Stimulated activated effector memory CD8-positive, alpha-beta T cell treated with anti-CD3 and anti-CD28 coated beads, Interleukin-12 subunit alpha, Interleukin-12 subunit beta, amount 100 ng/mL, for 72 hours (primary cell): ENCODE data around the gene DNAJC27.
"Not testable (repeated sequence)": the region's sequence is repeated elsewhere in the genome, so short reads cannot be mapped to it uniquely, and the experiment has no call there.

Source experiments
- ATAC-seq: fragments of 150-1000 bp; cut with Tn5 transposase; 2 replicates; pipeline ENCODE4 v1.10.0; 2021
- DNase-seq, 2 donors: peaks; one replicate each; pipeline ENCODE4 v3.0.0; 2021 to 2022; ENCODE audit warnings: low spot score in 2 of 2
- H3K27ac Mint-ChIP-seq: one replicate; pipeline ENCODE4 v1.8.0; 2022; ENCODE audit warnings: mild to moderate bottlenecking, mixed read lengths
- H3K36me3 Mint-ChIP-seq: one replicate; pipeline ENCODE4 v1.8.0; 2022; ENCODE audit warnings: mild to moderate bottlenecking, mixed read lengths
- H3K4me1 Mint-ChIP-seq: one replicate; pipeline ENCODE4 v1.8.0; 2022; ENCODE audit warnings: mixed read lengths
- H3K4me3 Mint-ChIP-seq: one replicate; pipeline ENCODE4 v1.8.0; 2022; ENCODE audit warnings: mild to moderate bottlenecking, mixed read lengths
- H3K9me3 Mint-ChIP-seq: one replicate; pipeline ENCODE4 v1.8.0; 2022; ENCODE audit warnings: mixed read lengths

The DNAJC27 gene

DNA sequence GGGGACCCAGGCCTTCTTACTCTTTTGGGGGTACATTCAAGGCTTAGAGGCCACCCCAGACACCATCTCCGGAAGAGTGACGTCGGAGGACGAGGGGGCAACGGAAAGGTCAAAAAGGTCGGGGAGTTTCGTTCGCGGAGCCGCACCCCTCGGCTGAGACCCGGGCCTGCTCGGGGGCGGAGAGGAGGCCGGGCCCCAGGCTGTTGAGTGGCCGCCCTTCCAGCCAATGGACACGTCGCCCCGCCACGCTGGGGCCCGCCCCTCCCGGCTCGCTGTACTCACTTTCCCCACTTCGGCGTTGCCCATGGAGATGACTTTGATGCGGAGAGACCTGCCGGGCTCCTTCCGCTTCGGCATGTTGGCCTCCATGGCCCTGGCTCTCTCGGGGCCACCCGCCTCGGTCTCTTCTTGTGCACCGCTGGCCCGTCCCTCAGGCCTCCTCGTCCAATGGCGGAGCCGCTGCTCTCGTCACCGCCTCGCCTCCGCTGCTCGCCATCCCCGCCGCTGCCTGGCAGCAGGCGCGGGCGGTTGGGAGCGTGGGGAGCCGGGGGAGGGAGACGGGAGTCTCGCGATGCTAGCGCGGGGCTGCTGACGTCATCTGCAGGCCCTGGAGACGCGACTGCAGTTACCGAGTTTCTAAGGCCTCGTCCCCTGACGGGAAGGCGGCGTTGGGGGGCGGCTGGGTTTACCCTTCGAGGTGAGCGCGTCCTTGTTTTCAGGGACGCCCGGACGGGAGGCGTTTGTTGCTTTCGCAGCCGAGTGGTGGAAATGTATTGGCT is at the start of gene DNAJC27:
DNAJC27 (minus strand) TSS at position 420 of the 779 bp plus-strand sequence; CDS start at position 369, 51 bp downstream.
- Mint-ChIP-seq H3K36me3 (peaks cover 34% of the 10 kb centered on the region), H3K27ac (peak within 1 kb of the TSS; percentile 100), H3K4me1 (no peaks in the 10 kb centered on the region), H3K4me3 (peak within 1 kb of the TSS; percentile 96), H3K9me3 (no peaks in the 10 kb centered on the region)
- ATAC-seq (peak; percentile 94), DNase-seq (peak; percentile 96 to 98)

DNA sequence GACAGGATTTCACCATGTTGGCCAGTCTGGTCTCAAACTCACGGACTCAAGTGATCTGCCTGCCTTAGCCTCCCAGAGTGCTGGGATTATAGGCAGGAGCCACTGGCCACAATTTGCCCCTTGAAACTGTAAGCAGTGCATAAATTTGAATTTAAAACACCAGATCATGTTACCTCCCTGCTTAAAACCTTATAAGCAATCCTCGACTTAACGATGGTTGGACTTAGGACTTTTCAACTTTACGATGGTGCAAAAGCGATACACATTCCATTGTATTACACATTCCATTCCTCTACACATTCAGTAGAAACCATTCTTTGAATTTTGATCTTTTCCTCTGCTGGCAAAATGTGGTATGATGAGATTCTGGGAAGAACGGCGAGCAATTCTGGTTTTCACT is 46.9 kb upstream of the DNAJC27 start:
- Mint-ChIP-seq H3K36me3 (no peaks in the 10 kb centered on the region), H3K4me3 (no peak overlapping the region), H3K9me3 (no peaks in the 10 kb centered on the region), H3K4me1 (no peaks in the 10 kb centered on the region), H3K27ac (no peak overlapping the region)
- DNase-seq (no peak), ATAC-seq (no peak)

DNA sequence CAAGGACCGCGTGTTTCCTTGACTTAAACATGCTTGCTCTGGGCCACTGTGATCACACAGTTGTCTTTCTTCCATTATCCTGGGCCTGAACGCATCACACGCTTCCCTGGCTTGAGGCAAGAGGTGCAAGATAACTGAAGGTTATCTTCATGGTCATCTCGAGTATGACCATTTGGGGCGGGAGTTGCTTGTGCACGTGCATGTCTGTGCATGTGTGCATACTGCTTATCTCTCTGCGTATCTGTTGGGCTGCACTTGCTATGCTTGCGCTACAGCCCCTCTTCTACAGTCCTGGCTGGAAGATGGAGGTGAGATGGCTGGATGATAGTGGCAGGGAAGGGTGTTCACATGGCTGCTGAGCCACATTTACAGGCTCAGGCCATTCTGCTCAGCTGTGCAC is 42.9 kb upstream of the DNAJC27 start:
- ATAC-seq = no peak
- Mint-ChIP-seq H3K9me3 (no peaks in the 10 kb centered on the region), H3K27ac (no peak overlapping the region)

DNA sequence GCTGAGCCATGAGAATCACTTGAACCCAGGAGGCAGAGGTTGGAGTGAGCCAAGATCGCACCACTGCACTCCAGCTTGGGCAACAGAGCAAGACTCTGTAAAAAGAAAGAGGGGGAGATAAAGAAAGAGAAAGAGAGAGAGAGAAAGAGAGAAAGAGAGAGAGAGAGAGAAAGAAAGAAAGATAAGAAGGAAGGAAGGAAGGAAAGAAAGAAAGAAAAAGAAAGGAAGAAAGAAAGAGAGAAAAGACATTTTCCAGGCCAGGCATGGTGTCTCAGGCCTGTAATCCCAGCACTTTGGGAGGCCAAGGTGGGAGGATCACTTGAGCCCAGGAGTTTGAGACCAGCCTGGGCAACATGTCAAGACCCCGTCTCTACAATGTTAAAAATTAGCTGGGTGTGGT is 39.6 kb upstream of the DNAJC27 start:
- not testable (repeated sequence) for ATAC-seq, H3K4me1 Mint-ChIP-seq, DNase-seq, H3K27ac Mint-ChIP-seq, H3K4me3 Mint-ChIP-seq, H3K36me3 Mint-ChIP-seq, H3K9me3 Mint-ChIP-seq

More for the DNA sequence above, 42.9 kb upstream of the DNAJC27 start:
- H3K4me1 Mint-ChIP-seq = peaks cover 5% of the 10 kb centered on the region
- DNase-seq = no peak
- no peaks in the 10 kb centered on the region for H3K36me3 Mint-ChIP-seq
- no peak overlapping the region for H3K4me3 Mint-ChIP-seq

DNA sequence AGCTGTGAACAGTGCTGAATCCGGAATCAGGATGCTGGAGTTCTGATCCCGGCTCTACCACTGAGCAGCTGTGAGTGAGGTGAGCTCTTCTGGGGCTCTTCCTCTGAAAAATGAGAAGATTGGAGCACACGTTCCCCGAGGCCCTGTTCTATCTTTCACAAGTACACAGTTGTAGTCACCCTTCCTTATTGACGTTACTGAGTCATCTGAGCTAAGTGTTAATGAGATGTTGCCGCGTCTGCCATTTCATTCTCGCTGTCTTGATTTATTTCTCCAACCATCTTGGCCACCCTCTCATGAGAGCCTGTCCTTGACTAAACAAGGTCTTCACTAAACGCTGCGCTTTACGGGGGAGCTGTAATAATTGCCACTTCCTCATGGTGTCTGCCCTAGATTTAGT is 38.2 kb upstream of the DNAJC27 start:
- ATAC-seq (no peak), DNase-seq (no peak)
- Mint-ChIP-seq H3K27ac (no peak overlapping the region), H3K4me1 (peaks cover 5% of the 10 kb centered on the region), H3K4me3 (no peak overlapping the region), H3K36me3 (no peaks in the 10 kb centered on the region), H3K9me3 (no peaks in the 10 kb centered on the region)

DNA sequence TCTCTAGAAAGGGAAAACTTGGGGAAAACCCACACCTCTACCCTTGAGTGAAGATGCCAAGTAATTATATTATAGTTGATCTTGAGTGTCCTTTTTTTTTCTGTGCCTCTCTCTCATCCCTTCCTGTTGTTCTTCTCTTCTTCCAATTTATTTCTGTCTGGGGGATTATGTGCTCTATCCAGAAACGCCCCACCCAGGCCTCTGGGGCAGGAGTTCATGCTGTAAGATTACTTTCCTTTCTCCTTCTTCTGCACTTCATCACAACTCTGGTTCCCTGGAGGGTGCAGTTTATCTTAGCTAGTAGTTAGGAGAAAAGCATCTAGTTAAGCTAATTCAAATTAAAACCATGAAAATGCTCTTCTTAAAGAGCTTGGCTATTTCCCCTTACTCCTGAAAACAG is 30.3 kb upstream of the DNAJC27 start:
- Mint-ChIP-seq H3K4me3 (no peak overlapping the region), H3K36me3 (no peaks in the 10 kb centered on the region), H3K4me1 (no peaks in the 10 kb centered on the region), H3K9me3 (no peaks in the 10 kb centered on the region), H3K27ac (no peak overlapping the region)
- ATAC-seq (no peak), DNase-seq (no peak)

DNA sequence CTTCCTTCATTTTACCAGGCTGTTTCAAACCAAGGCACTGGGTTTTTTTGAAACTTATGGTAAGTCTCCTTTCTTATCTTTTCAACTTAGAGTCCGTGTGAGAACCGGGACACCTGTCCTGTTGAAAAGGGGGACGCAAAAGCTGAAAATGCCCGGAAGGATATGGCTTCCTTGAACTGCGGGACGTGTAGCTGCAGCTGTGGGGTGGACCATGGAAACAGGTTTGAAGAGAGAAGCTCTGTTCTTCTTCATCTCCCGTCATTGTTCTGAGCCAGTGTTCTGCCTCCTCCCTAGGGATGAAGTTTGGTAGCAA is 29.5 kb upstream of the DNAJC27 start:
- Mint-ChIP-seq H3K4me3 (no peak overlapping the region), H3K36me3 (no peaks in the 10 kb centered on the region), H3K27ac (no peak overlapping the region), H3K9me3 (no peaks in the 10 kb centered on the region), H3K4me1 (no peaks in the 10 kb centered on the region)
- no peak for DNase-seq
- no peak for ATAC-seq

DNA sequence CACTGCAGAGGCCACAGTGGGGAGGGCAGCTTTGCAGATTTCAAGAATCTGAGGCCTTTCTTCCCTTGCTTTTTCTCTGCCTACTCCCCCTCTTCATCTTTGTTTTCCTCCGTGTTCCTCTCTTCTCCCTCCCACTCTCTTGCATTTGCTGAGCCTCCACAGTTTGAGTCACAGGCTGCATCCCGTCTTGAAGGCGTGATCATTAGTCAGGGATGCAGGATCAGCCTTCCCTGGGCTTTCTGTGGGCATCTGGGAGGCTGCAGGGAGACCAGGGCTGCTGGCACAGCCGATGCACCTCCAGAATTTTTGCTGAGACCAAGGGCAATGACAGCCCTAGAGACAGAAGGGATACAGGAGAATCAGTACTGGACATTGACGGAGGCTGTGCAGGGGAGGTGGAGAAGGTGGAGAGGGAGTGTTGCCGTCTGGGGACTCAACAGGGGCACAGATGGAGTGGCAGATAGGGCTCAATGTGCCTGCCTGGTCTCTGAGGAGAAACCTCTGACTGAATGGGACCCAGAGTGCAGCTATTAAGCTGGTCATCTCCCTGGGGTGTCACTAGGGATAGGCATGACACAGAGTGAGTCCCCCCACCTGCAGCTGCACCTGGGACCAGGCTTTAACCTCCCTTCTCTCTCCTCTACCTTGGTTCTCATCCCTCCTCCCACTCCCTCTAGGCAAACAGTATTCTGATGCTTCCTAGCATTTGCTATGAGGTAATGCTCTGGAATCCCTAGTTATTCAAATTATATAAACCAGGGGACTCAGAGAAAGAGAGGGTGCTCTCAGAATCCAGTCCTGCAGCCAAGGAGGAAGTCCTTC is 29.0 kb upstream of the DNAJC27 start:
- H3K9me3 Mint-ChIP-seq = no peaks in the 10 kb centered on the region
- H3K36me3 Mint-ChIP-seq = no peaks in the 10 kb centered on the region
- H3K4me1 Mint-ChIP-seq = no peaks in the 10 kb centered on the region
- no peak overlapping the region for H3K4me3 Mint-ChIP-seq
- no peak overlapping the region for H3K27ac Mint-ChIP-seq
- DNase-seq (no peak), ATAC-seq (no peak)

DNA sequence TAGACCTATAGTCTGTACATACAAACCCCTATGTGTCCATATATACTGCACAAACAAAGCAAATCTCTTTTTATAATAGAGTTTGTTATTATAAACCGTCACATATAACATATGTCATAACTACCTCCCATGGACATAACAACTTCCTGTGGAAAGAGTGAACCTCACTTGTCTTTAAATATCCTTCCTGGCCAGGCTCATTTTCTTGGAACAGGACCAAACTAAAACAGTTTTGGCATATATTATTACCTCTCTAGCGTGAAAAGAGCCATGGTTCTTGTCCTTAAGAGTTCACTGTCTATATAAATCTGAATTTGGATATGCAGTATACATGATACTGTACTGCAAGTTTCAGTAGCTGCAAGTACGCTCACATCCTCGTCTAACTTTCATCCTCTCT is 28.3 kb upstream of the DNAJC27 start:
- H3K4me1 Mint-ChIP-seq = no peaks in the 10 kb centered on the region
- no peak overlapping the region for H3K27ac Mint-ChIP-seq
- H3K4me3 Mint-ChIP-seq = no peak overlapping the region
- ATAC-seq (no peak), DNase-seq (no peak)
- H3K36me3 Mint-ChIP-seq = no peaks in the 10 kb centered on the region
- H3K9me3 Mint-ChIP-seq = no peaks in the 10 kb centered on the region

DNA sequence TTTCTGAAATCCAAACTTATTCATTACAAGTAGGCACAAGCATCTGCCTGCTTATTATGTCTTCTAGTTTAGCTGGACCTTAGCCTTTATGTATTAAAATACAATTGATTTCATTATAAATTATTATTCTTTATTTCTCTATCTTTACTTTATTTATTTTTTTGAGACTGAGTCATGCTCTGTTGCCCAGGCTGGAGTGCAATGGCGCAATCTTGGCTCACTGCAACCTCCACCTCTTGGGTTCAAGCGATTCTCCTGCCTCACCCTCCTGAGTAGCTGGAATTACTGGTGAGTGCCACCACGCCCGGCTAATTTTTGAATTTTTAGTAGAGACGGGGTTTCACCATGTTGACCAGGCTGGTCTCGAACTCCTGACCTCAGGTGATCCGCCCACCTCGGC is 27.3 kb upstream of the DNAJC27 start:
- H3K27ac Mint-ChIP-seq, H3K4me1 Mint-ChIP-seq, H3K9me3 Mint-ChIP-seq, ATAC-seq, DNase-seq, H3K4me3 Mint-ChIP-seq, H3K36me3 Mint-ChIP-seq: not testable (repeated sequence)

DNA sequence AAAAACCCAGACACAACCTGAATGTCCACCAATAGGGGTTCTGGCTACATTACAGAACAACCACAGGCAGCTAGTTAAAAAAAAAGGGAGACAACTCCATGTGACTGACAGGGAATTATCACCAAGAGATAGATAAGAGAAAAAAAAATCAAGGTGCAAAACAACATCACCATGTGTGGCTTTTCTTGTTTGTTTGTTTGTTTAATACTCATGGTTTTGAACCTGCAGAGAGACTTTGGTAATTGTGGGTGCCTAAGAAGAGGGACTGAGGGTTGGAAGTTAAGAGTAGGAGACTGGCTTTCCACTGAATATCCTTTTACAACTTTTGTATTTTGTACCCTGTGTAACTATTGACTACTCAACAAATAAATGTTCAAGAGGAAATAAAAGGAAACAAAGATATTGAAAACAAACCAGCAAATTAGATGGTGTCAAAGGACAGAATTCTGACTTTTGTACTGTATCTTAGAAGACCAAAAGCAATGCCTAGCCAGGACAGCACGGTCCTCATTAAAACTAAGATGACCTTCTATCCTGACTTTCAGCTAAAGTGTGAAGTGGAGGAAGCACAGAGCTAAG is 22.5 kb upstream of the DNAJC27 start:
- Mint-ChIP-seq H3K36me3 (no peaks in the 10 kb centered on the region), H3K9me3 (no peaks in the 10 kb centered on the region), H3K27ac (no peak overlapping the region), H3K4me3 (no peak overlapping the region), H3K4me1 (no peaks in the 10 kb centered on the region)
- no peak for ATAC-seq
- DNase-seq = no peak

DNA sequence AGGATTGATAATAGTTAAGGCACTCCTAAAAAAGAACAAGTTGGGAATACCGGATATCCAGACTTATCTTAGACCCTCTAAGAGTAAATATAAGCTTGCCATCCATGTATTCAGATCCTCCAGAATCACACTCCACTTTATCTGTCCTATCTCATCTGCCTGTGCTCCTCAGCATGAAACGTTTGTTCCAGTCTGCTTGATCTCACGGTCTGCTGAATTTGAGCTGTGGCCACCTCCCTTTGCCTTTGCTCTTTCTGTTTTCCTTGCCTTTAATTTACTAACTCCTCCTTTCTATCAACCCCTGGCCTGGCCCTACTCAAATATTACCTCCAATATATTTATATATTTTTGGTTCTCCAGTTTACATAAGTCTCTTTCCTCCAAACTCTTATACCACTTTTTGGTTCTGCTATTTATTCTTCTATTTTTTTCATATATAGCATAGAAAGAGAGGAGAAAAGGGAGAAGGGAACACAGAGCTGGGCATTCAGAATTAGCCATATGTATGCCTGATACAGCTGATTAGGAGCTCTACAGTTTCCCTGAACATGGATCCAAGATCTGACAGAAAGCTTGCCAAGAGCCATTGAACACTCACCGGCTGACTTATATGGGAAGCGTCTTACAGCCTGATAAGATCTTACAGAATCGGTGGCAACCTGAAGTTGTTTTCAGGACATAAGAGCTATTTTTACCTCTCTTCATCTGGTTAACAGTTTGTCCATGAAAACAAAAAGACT is 21.8 kb upstream of the DNAJC27 start:
- ATAC-seq (no peak), DNase-seq (no peak)
- Mint-ChIP-seq H3K9me3 (no peaks in the 10 kb centered on the region), H3K4me1 (no peaks in the 10 kb centered on the region), H3K36me3 (no peaks in the 10 kb centered on the region), H3K4me3 (no peak overlapping the region), H3K27ac (no peak overlapping the region)

DNA sequence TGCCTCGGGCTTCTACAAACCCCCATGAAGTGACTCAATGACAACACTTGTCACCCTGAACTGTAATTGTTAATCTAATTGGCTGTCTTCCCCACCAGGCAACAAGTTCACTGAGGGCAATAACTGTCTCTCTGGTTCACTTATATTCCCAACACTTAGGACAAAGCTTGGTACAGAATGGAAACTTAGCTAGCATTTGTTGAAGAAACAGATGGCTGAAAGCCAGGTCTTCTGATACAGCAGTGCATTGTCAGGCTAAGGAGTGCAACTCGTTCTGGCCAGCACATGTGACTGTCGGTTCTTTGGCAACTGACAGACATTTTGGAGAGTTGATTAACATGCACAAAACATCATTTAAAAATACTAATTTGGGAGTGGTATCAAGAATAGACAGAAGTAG is 14.6 kb upstream of the DNAJC27 start:
- Mint-ChIP-seq H3K36me3 (no peaks in the 10 kb centered on the region), H3K27ac (no peak overlapping the region), H3K4me1 (no peaks in the 10 kb centered on the region), H3K9me3 (no peaks in the 10 kb centered on the region), H3K4me3 (no peak overlapping the region)
- DNase-seq (no peak), ATAC-seq (no peak)

DNA sequence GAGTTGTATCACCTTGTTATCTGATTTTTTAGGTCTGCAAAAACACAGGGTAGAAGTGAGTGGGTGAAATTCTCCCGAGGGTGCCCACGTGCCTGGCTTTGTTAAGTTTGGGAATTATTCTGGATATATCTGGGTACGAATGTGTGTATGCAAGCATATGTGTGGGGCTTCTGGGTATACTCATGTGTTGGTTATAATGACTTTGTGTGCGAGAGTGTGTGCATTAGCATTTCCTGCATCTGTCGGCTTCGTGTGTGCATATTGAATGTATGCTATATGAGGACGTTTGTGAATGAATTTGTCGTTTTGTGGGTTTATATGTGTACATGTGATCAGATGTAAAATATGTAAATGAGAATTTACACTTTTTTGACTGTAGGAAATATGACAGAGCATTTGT is 13.8 kb upstream of the DNAJC27 start:
- Mint-ChIP-seq H3K4me1 (no peaks in the 10 kb centered on the region), H3K4me3 (no peak overlapping the region), H3K36me3 (no peaks in the 10 kb centered on the region)

DNA sequence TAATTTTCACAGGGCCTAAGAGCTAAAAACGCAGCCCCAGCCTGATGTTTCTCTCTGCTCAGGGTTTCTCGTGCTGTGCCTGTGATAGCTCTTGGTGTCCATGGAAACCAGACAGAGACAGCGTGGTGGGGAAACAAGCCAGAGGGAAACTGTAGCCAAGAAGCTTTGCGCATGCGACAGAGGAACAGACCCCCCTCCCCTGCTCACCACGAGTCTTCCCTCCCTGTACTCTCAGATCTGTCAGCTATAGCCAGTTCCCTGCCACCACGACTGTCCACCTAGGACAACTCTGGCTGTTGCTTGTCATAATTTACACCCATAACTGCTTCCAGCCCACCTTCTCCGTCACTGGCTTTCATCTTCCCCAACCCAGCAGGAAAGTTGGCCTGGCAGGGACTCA is 13.2 kb upstream of the DNAJC27 start:
- ATAC-seq (no peak), DNase-seq (no peak)
- no peaks in the 10 kb centered on the region for H3K36me3 Mint-ChIP-seq
- no peak overlapping the region for H3K27ac Mint-ChIP-seq
- no peaks in the 10 kb centered on the region for H3K9me3 Mint-ChIP-seq
- H3K4me1 Mint-ChIP-seq = no peaks in the 10 kb centered on the region
- no peak overlapping the region for H3K4me3 Mint-ChIP-seq

More for the DNA sequence above, 13.8 kb upstream of the DNAJC27 start:
- DNase-seq (no peak), ATAC-seq (no peak)
- H3K9me3 Mint-ChIP-seq = no peaks in the 10 kb centered on the region
- H3K27ac Mint-ChIP-seq = no peak overlapping the region
